A673 (cell line): ENCODE measurements around the gene EIF2A. TPM values are rescaled to one million over a fixed set of nuclear protein-coding genes. Genes with fewer than 3 reads are reported as not detected.

Source experiments
- BruUV-seq: library from RNA; stranded (reverse); fragments of 400-500 nt; replicated peaks from 2 replicates; lab custom pipeline; 2021; lab: Mats Ljungman, UMichigan
- CTCF ChIA-PET: fragments of 300-600 bp; sonication (Branson Sonifier 250); formaldehyde crosslinking; loops from one replicate; lab custom pipeline; 2022; ENCODE audit warnings: antibody characterized with exemption; lab: Charles Lee
- POLR2A ChIA-PET: fragments of 300-600 bp; sonication (Branson Sonifier 250); formaldehyde crosslinking; loops from one replicate; lab custom pipeline; 2022; ENCODE audit warnings: antibody characterized with exemption; ENCODE audit not compliant: low non-redundant PET; lab: Charles Lee
- DNase-seq: peaks from one replicate; pipeline ENCODE4 v3.0.0-alpha.2; 2015; ENCODE audit warnings: low spot score
- H3K27ac ChIP-seq: fragments of 200-600 bp; sonication (generic); 2 replicates; pipeline ENCODE4 v1.5.1; 2016; ENCODE audit warnings: mixed run types, low read depth, mild to moderate bottlenecking, mixed read lengths, antibody characterized with exemption, low read length; ENCODE audit not compliant: poor library complexity, severe bottlenecking
- H3K27me3 ChIP-seq: fragments of 200-600 bp; sonication (generic); replicated peaks from 2 replicates; pipeline ENCODE4 v1.6.1; 2017; ENCODE audit warnings: mixed run types, low read depth, mild to moderate bottlenecking, mixed read lengths, antibody characterized with exemption, low read length; ENCODE audit not compliant: insufficient read depth, poor library complexity
- H3K36me3 ChIP-seq: fragments of 200-600 bp; sonication (generic); 2 replicates; pipeline ENCODE4 v1.6.1; 2016; ENCODE audit warnings: mixed run types, mild to moderate bottlenecking, mixed read lengths, antibody characterized with exemption, low read length; ENCODE audit not compliant: insufficient read depth, poor library complexity, severe bottlenecking
- H3K4me1 ChIP-seq: fragments of 200-600 bp; sonication (generic); 2 replicates; pipeline ENCODE4 v1.6.1; 2017; ENCODE audit warnings: mixed run types, mild to moderate bottlenecking, mixed read lengths, antibody characterized with exemption, low read length; ENCODE audit not compliant: insufficient read depth, poor library complexity, severe bottlenecking
- H3K4me3 ChIP-seq: fragments of 200-600 bp; sonication (generic); 2 replicates; pipeline ENCODE4 v1.5.1; 2016; ENCODE audit warnings: low read depth, mixed run types, mild to moderate bottlenecking, mixed read lengths, low read length; ENCODE audit not compliant: poor library complexity, severe bottlenecking
- H3K9me3 ChIP-seq: fragments of 200-600 bp; sonication (generic); 2 replicates; pipeline ENCODE4 v1.6.1; 2016; ENCODE audit warnings: mixed run types, low read depth, mild to moderate bottlenecking, mixed read lengths, antibody characterized with exemption, low read length; ENCODE audit not compliant: poor library complexity, severe bottlenecking
- EZH2 ChIP-seq: fragments of 200-600 bp; sonication (generic); IDR thresholded peaks from 2 replicates; pipeline ENCODE4 v1.6.1; 2017; ENCODE audit warnings: borderline replicate concordance, low read depth, mild to moderate bottlenecking, mixed read lengths, antibody characterized with exemption, low read length; ENCODE audit not compliant: poor library complexity, severe bottlenecking
- intact Hi-C: fragments of 100-400 bp; cut with micrococcal nuclease; formaldehyde crosslinking; loops from one replicate; pipeline ENCODE4 v1.10.0; 2022; ENCODE audit not compliant: unreplicated experiment
- total RNA-seq: library from RNA; stranded (reverse); gene quantifications from 2 replicates; pipeline ENCODE4 v1.2.3, GENCODE V29; 2021
- TF ChIP-seq, protein P1 (sequence below): fragments of 300-800, 200-600 bp; sonication (generic); conservative IDR thresholded peaks from 2 replicates; pipeline ENCODE4 v1.5.1; 2017; ENCODE audit warnings: low read depth, mild to moderate bottlenecking, antibody characterized with exemption, low read length, moderate library complexity, mixed read lengths

The EIF2A gene
- total RNA-seq, 1 experiment from 2014 or later = 113 TPM

DNA sequence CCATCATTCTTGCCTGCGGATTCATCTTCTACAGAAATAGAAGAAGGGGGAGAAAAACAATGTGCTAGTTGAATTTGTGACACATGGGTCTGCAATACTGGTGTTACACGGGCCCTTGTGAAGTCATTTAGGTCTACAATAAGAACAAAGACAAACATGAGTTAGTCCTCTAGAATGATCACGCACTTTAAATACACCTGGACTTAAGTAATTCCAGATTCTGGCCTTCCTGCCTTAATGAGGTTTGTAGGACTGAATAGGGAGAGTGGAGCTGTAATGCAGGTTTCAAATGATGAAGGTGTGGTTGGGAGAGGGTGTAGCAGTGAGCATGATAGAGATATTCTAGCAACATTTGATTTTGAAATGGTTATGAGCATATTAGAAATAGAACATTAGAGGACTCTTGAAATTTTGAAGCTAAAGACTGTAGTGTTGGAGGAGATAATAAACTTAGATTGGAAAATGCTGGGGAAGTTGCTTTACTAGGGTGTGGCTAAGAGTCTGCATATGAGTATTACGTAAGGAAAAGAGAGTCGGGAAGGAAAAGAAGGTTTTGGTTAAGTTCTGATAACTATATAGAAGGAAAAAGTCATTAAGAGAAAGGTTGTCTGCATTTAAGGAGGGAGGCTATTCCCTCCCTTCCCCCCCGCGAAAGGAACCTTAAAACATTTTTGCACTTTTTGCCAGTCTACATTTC lies 606 bp downstream of the EIF2A start:
- Histone ChIP-seq H3K4me3 (peak overlapping the region; percentile 74), H3K4me1 (peaks cover 18% of the 10 kb centered on the region), H3K36me3 (peaks cover 21% of the 10 kb centered on the region), H3K9me3 (no peaks in the 10 kb centered on the region), H3K27me3 (no peaks in the 10 kb centered on the region), H3K27ac (peak overlapping the region; percentile 98)
- POLR2A ChIA-PET = no interaction called here
- DNase-seq = no peak
- intact Hi-C loops = loop anchor here (2.0 to 5.0 kb wide), 2 partner anchors 138 to 215 kb away; partner anchors contain the start of genes SIAH2 and TSC22D2
- BruUV-seq = TSS peak; percentile 83
- no peak for TF ChIP-seq EZH2
- TF ChIP-seq, protein P1, sequence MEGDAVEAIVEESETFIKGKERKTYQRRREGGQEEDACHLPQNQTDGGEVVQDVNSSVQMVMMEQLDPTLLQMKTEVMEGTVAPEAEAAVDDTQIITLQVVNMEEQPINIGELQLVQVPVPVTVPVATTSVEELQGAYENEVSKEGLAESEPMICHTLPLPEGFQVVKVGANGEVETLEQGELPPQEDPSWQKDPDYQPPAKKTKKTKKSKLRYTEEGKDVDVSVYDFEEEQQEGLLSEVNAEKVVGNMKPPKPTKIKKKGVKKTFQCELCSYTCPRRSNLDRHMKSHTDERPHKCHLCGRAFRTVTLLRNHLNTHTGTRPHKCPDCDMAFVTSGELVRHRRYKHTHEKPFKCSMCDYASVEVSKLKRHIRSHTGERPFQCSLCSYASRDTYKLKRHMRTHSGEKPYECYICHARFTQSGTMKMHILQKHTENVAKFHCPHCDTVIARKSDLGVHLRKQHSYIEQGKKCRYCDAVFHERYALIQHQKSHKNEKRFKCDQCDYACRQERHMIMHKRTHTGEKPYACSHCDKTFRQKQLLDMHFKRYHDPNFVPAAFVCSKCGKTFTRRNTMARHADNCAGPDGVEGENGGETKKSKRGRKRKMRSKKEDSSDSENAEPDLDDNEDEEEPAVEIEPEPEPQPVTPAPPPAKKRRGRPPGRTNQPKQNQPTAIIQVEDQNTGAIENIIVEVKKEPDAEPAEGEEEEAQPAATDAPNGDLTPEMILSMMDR = no peak
- CTCF ChIA-PET = no interaction called here

- ChIA-PET CTCF (no interaction called here), POLR2A (no interaction called here)
- no peaks in the 10 kb centered on the region for H3K9me3 ChIP-seq
- H3K4me1 ChIP-seq = no peaks in the 10 kb centered on the region
- H3K27ac ChIP-seq = no peak overlapping the region
- no peak for DNase-seq
- TF ChIP-seq EZH2 = no peak
- TF ChIP-seq, protein P1 = no peak
- BruUV-seq = no TSS peak
- intact Hi-C loops = no loop called here
- no peak overlapping the region for H3K4me3 ChIP-seq
- peaks cover 53% of the 10 kb centered on the region for H3K36me3 ChIP-seq
- no peaks in the 10 kb centered on the region for H3K27me3 ChIP-seq
Measured at GRCh38 chr3:150555859-150556436, 9.4 kb downstream of the EIF2A start.

GRCh38 chr3:150556792-150557191 lies 10.2 kb downstream of the EIF2A start:
- no peak overlapping the region for H3K4me3 ChIP-seq
- no peaks in the 10 kb centered on the region for H3K4me1 ChIP-seq
- CTCF ChIA-PET = no interaction called here
- no peak for TF ChIP-seq EZH2
- TF ChIP-seq, protein P1 = no peak
- POLR2A ChIA-PET = no interaction called here
- no peak overlapping the region for H3K27ac ChIP-seq
- H3K36me3 ChIP-seq = peaks cover 53% of the 10 kb centered on the region
- DNase-seq = no peak
- BruUV-seq = no TSS peak
- intact Hi-C loops = no loop called here
- H3K9me3 ChIP-seq = no peaks in the 10 kb centered on the region
- no peaks in the 10 kb centered on the region for H3K27me3 ChIP-seq
